Measurements from ENCODE around the gene JADE1. TPM values are rescaled to one million over a fixed set of nuclear protein-coding genes. Genes with fewer than 3 reads are reported as not detected.

JADE1 gene
- polyA plus RNA-seq, 2 of the 4 experiments (the other 2 are of a cell fraction), result 23.7 to 54.6 TPM

- no peak for TF ChIP-seq CTCF (IDR thresholded peaks at IDR 0.05)
- no peak for TF ChIP-seq HDAC2 (IDR thresholded peaks at IDR 0.05)
- TF ChIP-seq KDM1A (IDR thresholded peaks at IDR 0.05; ENCODE audit: low read depth), result no peak
- no peak for TF ChIP-seq CHD4 (IDR thresholded peaks at IDR 0.05; ENCODE audit: borderline replicate concordance)
- no peak for TF ChIP-seq CEBPB (IDR thresholded peaks at IDR 0.05)
- no peak for TF ChIP-seq ZFP36 (IDR thresholded peaks at IDR 0.05; ENCODE audit: borderline replicate concordance, partially characterized antibody)
- no peak for TF ChIP-seq MAX (IDR thresholded peaks at IDR 0.05)
Observed at GRCh38 chr4:128846063-128846462, 36.6 kb downstream of the JADE1 start (continued).

GRCh38 chr4:128847082-128847724 is 37.7 kb downstream of the JADE1 start:
- ATAC-seq (peak; percentile 14 to 21; a peak in 2 of 6 replicates), FAIRE-seq (no peak), DNase-seq (ENCODE audit: low read depth in 1 of 2, low spot score in 1 of 2) (no peak)
- no peak overlapping the region for H3K4me3 ChIP-seq
- POLR2A ChIA-PET, result no interaction called here
- no peaks in the 10 kb centered on the region for H3K9me3 ChIP-seq
- CTCF ChIA-PET, result no interaction called here
- no peak for TF ChIP-seq E2F6 (IDR thresholded peaks at IDR 0.05; ENCODE audit: borderline replicate concordance, low read depth)
- TF ChIP-seq CEBPB (IDR thresholded peaks at IDR 0.05), result peak in 1 of 2 experiments; percentile 19; a peak in 1 of 4 replicates
- TF ChIP-seq SREBF2 (IDR thresholded peaks at IDR 0.05), result no peak
- peaks cover 41% of the 10 kb centered on the region for H3K4me1 ChIP-seq
- peak overlapping the region; percentile 25; the same call in 2 of the 3 replicates for H3K4me2 ChIP-seq
- H3K27ac ChIP-seq, result peak overlapping the region; percentile 22 to 70; a peak in 4 of 6 replicates
- WGBS (ENCODE audit: missing lambda C conversion rate), result 72% methylated on average over 6 of the region's 7 CpGs

GRCh38 chr4:128848461-128848860 is 39.0 kb downstream of the JADE1 start:
- peaks cover 41% of the 10 kb centered on the region for H3K4me1 ChIP-seq
- FAIRE-seq, result no peak
- CTCF ChIA-PET, result interaction anchor here (0.6 to 0.7 kb wide), 2 partner anchors 10 to 658 kb away, joined by 3 to 4 read pairs; no protein-coding TSS in a partner anchor
- TF ChIP-seq USF2 (IDR thresholded peaks at IDR 0.05), result no peak
- no peak for ATAC-seq
- no peak for DNase-seq (ENCODE audit: low read depth in 1 of 2, low spot score in 1 of 2)
- WGBS (ENCODE audit: missing lambda C conversion rate), result 92% methylated on average over 3 of the region's 3 CpGs
- peak overlapping the region in 1 of 2 experiments; percentile 70; a peak in 2 of 6 replicates for H3K27ac ChIP-seq
- H3K4me3 ChIP-seq, result no peak overlapping the region
- no peak overlapping the region for H3K4me2 ChIP-seq
- H3K9me3 ChIP-seq, result no peaks in the 10 kb centered on the region
- POLR2A ChIA-PET, result no interaction called here

GRCh38 chr4:128850252-128850651 is 40.8 kb downstream of the JADE1 start:
- Histone ChIP-seq H3K9me3 (no peaks in the 10 kb centered on the region), H3K4me3 (no peak overlapping the region), H3K27ac (no peak overlapping the region), H3K4me1 (peaks cover 26% of the 10 kb centered on the region), H3K4me2 (no peak overlapping the region)
- 94% methylated on average over 4 of the region's 4 CpGs for WGBS (ENCODE audit: missing lambda C conversion rate)
- no peak for DNase-seq (ENCODE audit: low read depth in 1 of 2, low spot score in 1 of 2)
- no peak for FAIRE-seq
- TF ChIP-seq ZNF302 (CRISPR knock-in tag; IDR thresholded peaks at IDR 0.05), result no peak
- no peak for TF ChIP-seq PHF8 (IDR thresholded peaks at IDR 0.05; ENCODE audit: borderline replicate concordance, low read depth)
- no peak for TF ChIP-seq RCOR1 (IDR thresholded peaks at IDR 0.05; ENCODE audit: low read depth, low read length)
- no peak for TF ChIP-seq HEYL (CRISPR knock-in tag; IDR thresholded peaks at IDR 0.05)
- no peak for TF ChIP-seq CTCF (IDR thresholded peaks at IDR 0.05)
- no peak for TF ChIP-seq NR3C1 (IDR thresholded peaks at IDR 0.05)
- no peak for TF ChIP-seq FOSL2 (IDR thresholded peaks at IDR 0.05)
- no peak for TF ChIP-seq FOSL2 (CRISPR knock-in tag; IDR thresholded peaks at IDR 0.05)
- no peak for TF ChIP-seq KDM1A (IDR thresholded peaks at IDR 0.05; ENCODE audit: low read depth)
- ChIA-PET POLR2A (no interaction called here), CTCF (interaction anchor here (1.4 kb wide), 1 partner anchor 9 kb away, joined by 3 read pairs; no protein-coding TSS in a partner anchor)
- ATAC-seq, result no peak
